K562 (cell line): ENCODE measurements around the gene EFNA1. TPM values are rescaled to one million over a fixed set of nuclear protein-coding genes. Genes with fewer than 3 reads are reported as not detected.

Source experiments
- ATAC-seq: fragments of 200-7000 bp; cut with Tn5 transposase; 3 replicates; pipeline ENCODE4 v1.9.1; 2020; ENCODE audit warnings: moderate library complexity
- BruUV-seq: library from RNA; stranded (reverse); fragments of 400-500 nt; replicated peaks from 2 replicates; lab custom pipeline; 2021; lab: Mats Ljungman, UMichigan
- CTCF ChIA-PET: fragments of 300-600 bp; formaldehyde crosslinking; extraction: SDS; loops from one replicate; lab custom pipeline; 2021; ENCODE audit warnings: low intra/inter-chr PET ratio; lab: Yijun Ruan, JAX
- POLR2A ChIA-PET: fragments of 300-600, 350-650 bp; sonication (Branson Sonifier 250); formaldehyde crosslinking; extraction: SDS; loops from one replicate; lab custom pipeline; 2021; ENCODE audit warnings: antibody characterized with exemption, inconsistent platforms; lab: Yijun Ruan, JAX
- DNase-seq, 4 experiments: peaks; one replicate each; pipeline versions ENCODE4 v3.0.0 to v3.0.0-alpha.2; 2011 to 2018; ENCODE audit warnings: low spot score in 3 of 4, mixed read lengths in 3 of 4; ENCODE audit errors: extremely low read depth in 1 of 4
- FAIRE-seq: peaks from 2 replicates; lab custom pipeline; 2011; peaks lifted over from hg19 to GRCh38; lab: Jason Lieb, UNC
- H2AFZ ChIP-seq: 2 replicates; pipeline ENCODE4 v1.6.0; 2011; ENCODE audit warnings: low read depth, low read length, control low read depth, inconsistent platforms
- H3K27ac ChIP-seq: fragments of 200-600 bp; 3 replicates; pipeline ENCODE4 v1.8.0; 2011; ENCODE audit warnings: low read depth, mild to moderate bottlenecking, control low read depth, inconsistent platforms, low read length, moderate library complexity, mixed read lengths; ENCODE audit errors: extremely low read depth
- H3K27me3 ChIP-seq, 2 experiments: fragments of 300-600 bp in 1 of 2; 2 replicates in 1 of 2; 3 replicates in 1 of 2; pipeline versions ENCODE4 v1.6.0 to v1.8.0; 2011; ENCODE audit warnings: inconsistent platforms in 2 of 2, low read length in 2 of 2, mild to moderate bottlenecking in 1 of 2, mixed read lengths in 1 of 2, moderate library complexity in 1 of 2; ENCODE audit not compliant: control insufficient read depth in 2 of 2, insufficient read depth in 2 of 2
- H3K36me3 ChIP-seq: fragments of 300-600 bp; 3 replicates; pipeline ENCODE4 v1.8.0; 2011; ENCODE audit warnings: mild to moderate bottlenecking, low read length, inconsistent platforms; ENCODE audit not compliant: control insufficient read depth, insufficient read depth
- H3K4me1 ChIP-seq, 2 experiments: fragments of 200-600 bp in 1 of 2; replicated peaks in 1 of 2; 2 replicates in 1 of 2; 3 replicates in 1 of 2; pipeline versions ENCODE4 v1.5.1 to v1.8.0; 2011; ENCODE audit warnings: inconsistent platforms in 2 of 2, low read length in 2 of 2, mild to moderate bottlenecking in 1 of 2, mixed read lengths in 1 of 2, moderate library complexity in 1 of 2; ENCODE audit not compliant: control insufficient read depth in 2 of 2, insufficient read depth in 2 of 2
- H3K4me2 ChIP-seq: 2 replicates; pipeline ENCODE4 v1.6.1; 2011; ENCODE audit warnings: low read length, control low read depth, inconsistent platforms, mixed read lengths; ENCODE audit not compliant: insufficient read depth
- H3K4me3 ChIP-seq: fragments of 200-600 bp; sonication (generic), shearing (Covaris generic); 2 replicates; pipeline ENCODE4 v1.5.1; 2016; ENCODE audit warnings: control low read depth, inconsistent platforms
- H3K79me2 ChIP-seq: fragments of 200-600 bp; 3 replicates; pipeline ENCODE4 v1.8.0; 2011; ENCODE audit warnings: low read length, inconsistent platforms; ENCODE audit not compliant: control insufficient read depth, insufficient read depth
- H3K9ac ChIP-seq, 2 experiments: 2 replicates each; pipeline versions ENCODE4 v1.6.0 to v1.6.1; 2011; ENCODE audit warnings: low read depth in 2 of 2, low read length in 2 of 2, control low read depth in 1 of 2, inconsistent platforms in 1 of 2, mild to moderate bottlenecking in 1 of 2, mixed read lengths in 1 of 2; ENCODE audit not compliant: insufficient read depth in 1 of 2
- H3K9me1 ChIP-seq: one replicate; pipeline ENCODE4 v1.6.0; 2011; ENCODE audit warnings: inconsistent platforms, mild to moderate bottlenecking, low read length, moderate library complexity; ENCODE audit not compliant: control insufficient read depth, insufficient read depth
- H3K9me3 ChIP-seq: replicated peaks from 2 replicates; pipeline ENCODE4 v1.5.1; 2011; ENCODE audit warnings: low read depth, low read length, inconsistent platforms; ENCODE audit not compliant: control insufficient read depth, insufficient read depth
- H4K20me1 ChIP-seq: replicated peaks from 2 replicates; pipeline ENCODE4 v1.6.1; 2011; ENCODE audit warnings: low read length, inconsistent platforms, mixed read lengths; ENCODE audit not compliant: control insufficient read depth, insufficient read depth
- BRF2 ChIP-seq: IDR thresholded peaks from 3 replicates; pipeline ENCODE4 v1.6.1; 2011; ENCODE audit warnings: borderline replicate concordance, mild to moderate bottlenecking; ENCODE audit not compliant: insufficient read length, insufficient read depth
- CTBP1 ChIP-seq: fragments of 450-650 bp; IDR thresholded peaks from 2 replicates; pipeline ENCODE4 v1.6.1; 2016; ENCODE audit warnings: borderline replicate concordance
- FOXP1 ChIP-seq: sonication (generic); formaldehyde crosslinking; IDR thresholded peaks from 2 replicates; pipeline ENCODE4 v1.8.0; 2022; ENCODE audit warnings: mild to moderate bottlenecking, missing genetic modification reagents
- NBN ChIP-seq: fragments of 450-650 bp; IDR thresholded peaks from 2 replicates; pipeline ENCODE4 v1.6.1; 2016; ENCODE audit warnings: low read depth, mild to moderate bottlenecking
- NFRKB ChIP-seq: fragments of 450-650 bp; IDR thresholded peaks from 2 replicates; pipeline ENCODE4 v1.6.1; 2016; ENCODE audit warnings: low read depth
- PHF8 ChIP-seq: fragments of 200-600 bp; sonication (generic); IDR thresholded peaks from 2 replicates; pipeline ENCODE4 v1.6.1; 2012; ENCODE audit warnings: mixed run types, mild to moderate bottlenecking, inconsistent platforms, low read length, moderate library complexity, borderline replicate concordance
- POLR2AphosphoS5 ChIP-seq: IDR thresholded peaks from 2 replicates; pipeline ENCODE4 v1.6.1; 2011; ENCODE audit warnings: mild to moderate bottlenecking, low read depth, low read length, moderate library complexity; ENCODE audit not compliant: control insufficient read depth, insufficient read depth
- TFAM ChIP-seq: fragments of 250-450 bp; sonication (Bioruptor Pico); conservative IDR thresholded peaks from 2 replicates; pipeline ENCODE4 v1.5.0; 2021; ENCODE audit warnings: mild to moderate bottlenecking, moderate library complexity
- ZNF175 ChIP-seq: fragments of 200-800 bp; sonication (Bioruptor generic); IDR thresholded peaks from 2 replicates; pipeline ENCODE4 v1.6.1; 2016; ENCODE audit warnings: low read depth, mild to moderate bottlenecking, missing genetic modification characterization, missing compliant biosample characterization
- WGBS: fragments of 100-300 bp; shearing (Covaris generic); methylation state at CpG from one replicate; pipeline ENCODE4 v1.1.6; 2016; ENCODE audit warnings: low coverage, mixed read lengths; ENCODE audit not compliant: insufficient coverage; ENCODE audit errors: missing lambda C conversion rate; 5-methylcytosine and 5-hydroxymethylcytosine counted together
- in situ Hi-C: fragments of 300-500 bp; cut with MboI; formaldehyde crosslinking; loops from 4 replicates; pipeline ENCODE4 v1.15.0; 2018; ENCODE audit warnings: inconsistent platforms, mixed read lengths
- intact Hi-C: fragments of 100-400 bp; cut with micrococcal nuclease; formaldehyde crosslinking; loops from 2 replicates; pipeline ENCODE4 v1.14.2; 2022
- polyA plus RNA-seq, 8 experiments: library from polyadenylated mRNA; depleted of rRNA in 4 of 8; stranded (reverse) in 5 of 8; unstranded in 3 of 8; fragments of >200 nt; fragmentation: Nextera tagmentation in 2 of 8; fragmentation: Illumina TruSeq in 1 of 8; extraction: Ambion mirVana in 2 of 8; extraction: Trizol in 1 of 8; gene quantifications; 2 replicates each; pipeline versions ENCODE4 v1.2.1 to v1.2.3, GENCODE V29; 2011 to 2014; ENCODE audit warnings: inconsistent platforms in 1 of 8, missing spikeins in 1 of 8
- total RNA-seq, 7 experiments: library from RNA; depleted of rRNA in 6 of 7; stranded (reverse); fragments of >200 nt in 6 of 7; fragmentation: Illumina TruSeq in 2 of 7; extraction: Trizol in 2 of 7; gene quantifications; 2 replicates each; pipeline versions ENCODE4 v1.2.1 to v1.2.3, GENCODE V29; 2011 to 2021; ENCODE audit warnings: low replicate concordance in 1 of 7
- TF ChIP-seq, protein P1 (sequence below): IDR thresholded peaks from 2 replicates; pipeline ENCODE4 v1.6.1; 2014; ENCODE audit warnings: antibody characterized with exemption
- TF ChIP-seq, protein P2 (sequence below): fragments of 250-450 bp; sonication (Bioruptor Pico); IDR thresholded peaks from 2 replicates; pipeline ENCODE4 v1.9.0; 2021; ENCODE audit warnings: mild to moderate bottlenecking, inconsistent platforms
- TF ChIP-seq, protein P3 (sequence below): sonication (generic); formaldehyde crosslinking; IDR thresholded peaks from 2 replicates; pipeline ENCODE4 v1.8.1; 2023; ENCODE audit warnings: mild to moderate bottlenecking, missing genetic modification reagents

EFNA1 gene
- total and polyA plus RNA-seq, 9 of the 15 experiments (the other 6 are each of a cell fraction or from before 2014, with no cell fraction given) = 2.1 to 9.3 (median 3.0) TPM

- Histone ChIP-seq H3K4me3 (peak within 1 kb of the TSS; percentile 51), H3K9me1 (peaks cover 6% of the 10 kb centered on the region), H3K4me1 (peaks cover 37 to 65% of the 10 kb centered on the region in 2 experiments), H2AFZ (peak within 1 kb of the TSS; percentile 87), H3K9me3 (no peaks in the 10 kb centered on the region), H3K4me2 (peak within 1 kb of the TSS; percentile 66), H3K27me3 (peaks cover 3 to 8% of the 10 kb centered on the region in 2 experiments; a peak in 2 of 5 replicates), H3K36me3 (no peaks in the 10 kb centered on the region), H4K20me1 (peaks cover 16% of the 10 kb centered on the region), H3K79me2 (peaks cover 3% of the 10 kb centered on the region; the same call in 2 of the 3 replicates), H3K27ac (peak within 1 kb of the TSS; percentile 34), H3K9ac (peak within 1 kb of the TSS; percentile 52 to 88)
- FAIRE-seq (peak; percentile 59), DNase-seq (peak; percentile 86 to 98 (median 98)), ATAC-seq (peak; percentile 74)
- CTCF ChIA-PET = interaction anchor here (0.6 to 9.0 kb wide), 2 partner anchors 16 to 41 kb away, joined by 3 to 153 read pairs; partner anchors contain the start of gene EFNA4
- intact Hi-C loops = loop anchor here (5.0 kb wide), 1 partner anchor 76 kb away; the partner anchor contains the start of gene ZBTB7B
- in situ Hi-C loops = no loop called here
- under 1% methylated on average over 19 of the region's 59 CpGs for WGBS
- POLR2A ChIA-PET = interaction anchor here (0.8 to 1.7 kb wide), 2 partner anchors 66 to 94 kb away, joined by 3 to 5 read pairs; partner anchors contain the start of gene KRTCAP2
- no TSS peak for BruUV-seq
- peak; percentile 74 for TF ChIP-seq CTBP1
- TF ChIP-seq FOXP1 = 0 out of 2 replicates have a peak, but pooled peaks have one; percentile 5
- TF ChIP-seq NFRKB = no peak
- peak; percentile 43; the same call in 1 of the 2 replicates for TF ChIP-seq ZNF175 (CRISPR knock-in tag)
- TF ChIP-seq POLR2AphosphoS5 = peak; percentile 31; the same call in 1 of the 2 replicates
- TF ChIP-seq, protein P1, sequence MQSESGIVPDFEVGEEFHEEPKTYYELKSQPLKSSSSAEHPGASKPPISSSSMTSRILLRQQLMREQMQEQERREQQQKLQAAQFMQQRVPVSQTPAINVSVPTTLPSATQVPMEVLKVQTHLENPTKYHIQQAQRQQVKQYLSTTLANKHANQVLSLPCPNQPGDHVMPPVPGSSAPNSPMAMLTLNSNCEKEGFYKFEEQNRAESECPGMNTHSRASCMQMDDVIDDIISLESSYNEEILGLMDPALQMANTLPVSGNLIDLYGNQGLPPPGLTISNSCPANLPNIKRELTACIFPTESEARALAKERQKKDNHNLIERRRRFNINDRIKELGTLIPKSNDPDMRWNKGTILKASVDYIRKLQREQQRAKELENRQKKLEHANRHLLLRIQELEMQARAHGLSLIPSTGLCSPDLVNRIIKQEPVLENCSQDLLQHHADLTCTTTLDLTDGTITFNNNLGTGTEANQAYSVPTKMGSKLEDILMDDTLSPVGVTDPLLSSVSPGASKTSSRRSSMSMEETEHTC = no peak
- TF ChIP-seq, protein P2, sequence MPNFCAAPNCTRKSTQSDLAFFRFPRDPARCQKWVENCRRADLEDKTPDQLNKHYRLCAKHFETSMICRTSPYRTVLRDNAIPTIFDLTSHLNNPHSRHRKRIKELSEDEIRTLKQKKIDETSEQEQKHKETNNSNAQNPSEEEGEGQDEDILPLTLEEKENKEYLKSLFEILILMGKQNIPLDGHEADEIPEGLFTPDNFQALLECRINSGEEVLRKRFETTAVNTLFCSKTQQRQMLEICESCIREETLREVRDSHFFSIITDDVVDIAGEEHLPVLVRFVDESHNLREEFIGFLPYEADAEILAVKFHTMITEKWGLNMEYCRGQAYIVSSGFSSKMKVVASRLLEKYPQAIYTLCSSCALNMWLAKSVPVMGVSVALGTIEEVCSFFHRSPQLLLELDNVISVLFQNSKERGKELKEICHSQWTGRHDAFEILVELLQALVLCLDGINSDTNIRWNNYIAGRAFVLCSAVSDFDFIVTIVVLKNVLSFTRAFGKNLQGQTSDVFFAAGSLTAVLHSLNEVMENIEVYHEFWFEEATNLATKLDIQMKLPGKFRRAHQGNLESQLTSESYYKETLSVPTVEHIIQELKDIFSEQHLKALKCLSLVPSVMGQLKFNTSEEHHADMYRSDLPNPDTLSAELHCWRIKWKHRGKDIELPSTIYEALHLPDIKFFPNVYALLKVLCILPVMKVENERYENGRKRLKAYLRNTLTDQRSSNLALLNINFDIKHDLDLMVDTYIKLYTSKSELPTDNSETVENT (CRISPR knock-in tag) = peak; percentile 66; the same call in 1 of the 2 replicates
- no peak for TF ChIP-seq BRF2
- TF ChIP-seq, protein P3, sequence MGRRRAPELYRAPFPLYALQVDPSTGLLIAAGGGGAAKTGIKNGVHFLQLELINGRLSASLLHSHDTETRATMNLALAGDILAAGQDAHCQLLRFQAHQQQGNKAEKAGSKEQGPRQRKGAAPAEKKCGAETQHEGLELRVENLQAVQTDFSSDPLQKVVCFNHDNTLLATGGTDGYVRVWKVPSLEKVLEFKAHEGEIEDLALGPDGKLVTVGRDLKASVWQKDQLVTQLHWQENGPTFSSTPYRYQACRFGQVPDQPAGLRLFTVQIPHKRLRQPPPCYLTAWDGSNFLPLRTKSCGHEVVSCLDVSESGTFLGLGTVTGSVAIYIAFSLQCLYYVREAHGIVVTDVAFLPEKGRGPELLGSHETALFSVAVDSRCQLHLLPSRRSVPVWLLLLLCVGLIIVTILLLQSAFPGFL (CRISPR knock-in tag) = no peak
- peak; percentile 36; the same call in 1 of the 2 replicates for TF ChIP-seq PHF8
- no peak for TF ChIP-seq NBN
- no peak for TF ChIP-seq TFAM
Observed at GRCh38 chr1:155078469-155079209, 49.0 kb upstream of the EFNA1 start, which contains the start of gene EFNA3. EFNA3 (plus strand) TSS chr1:155078837; CDS start chr1:155078942, 105 bp downstream.
